Inflammatory macrophage treated with lipopolysaccharide for 4 hours (primary cell): ENCODE measurements around the gene ADRA2C.

ENCODE experiments used
- DNase-seq: peaks from one replicate; pipeline ENCODE4 v3.0.0-alpha.2; 2020

ADRA2C gene

DNA sequence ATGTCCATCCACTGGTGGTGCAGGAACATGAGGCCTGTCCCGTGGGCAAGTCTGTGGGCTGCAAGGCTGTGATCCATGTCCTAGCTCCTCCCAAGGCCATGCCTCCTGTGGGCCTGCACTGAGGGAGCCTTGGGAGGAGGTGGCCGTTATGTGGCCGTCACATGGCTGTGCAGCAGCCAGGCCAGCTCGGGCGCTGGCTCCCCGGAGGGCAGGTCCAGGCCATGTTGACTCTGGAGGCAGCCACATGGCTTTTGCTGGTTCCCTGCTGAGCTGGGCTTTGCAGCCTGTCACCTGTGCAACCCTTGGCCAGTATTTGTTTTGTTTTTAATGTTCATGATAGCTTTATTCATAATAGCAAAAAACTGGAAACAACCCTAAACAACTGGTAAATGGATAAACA lies 13.3 kb downstream of the ADRA2C start:
- DNase-seq = no peak

DNA sequence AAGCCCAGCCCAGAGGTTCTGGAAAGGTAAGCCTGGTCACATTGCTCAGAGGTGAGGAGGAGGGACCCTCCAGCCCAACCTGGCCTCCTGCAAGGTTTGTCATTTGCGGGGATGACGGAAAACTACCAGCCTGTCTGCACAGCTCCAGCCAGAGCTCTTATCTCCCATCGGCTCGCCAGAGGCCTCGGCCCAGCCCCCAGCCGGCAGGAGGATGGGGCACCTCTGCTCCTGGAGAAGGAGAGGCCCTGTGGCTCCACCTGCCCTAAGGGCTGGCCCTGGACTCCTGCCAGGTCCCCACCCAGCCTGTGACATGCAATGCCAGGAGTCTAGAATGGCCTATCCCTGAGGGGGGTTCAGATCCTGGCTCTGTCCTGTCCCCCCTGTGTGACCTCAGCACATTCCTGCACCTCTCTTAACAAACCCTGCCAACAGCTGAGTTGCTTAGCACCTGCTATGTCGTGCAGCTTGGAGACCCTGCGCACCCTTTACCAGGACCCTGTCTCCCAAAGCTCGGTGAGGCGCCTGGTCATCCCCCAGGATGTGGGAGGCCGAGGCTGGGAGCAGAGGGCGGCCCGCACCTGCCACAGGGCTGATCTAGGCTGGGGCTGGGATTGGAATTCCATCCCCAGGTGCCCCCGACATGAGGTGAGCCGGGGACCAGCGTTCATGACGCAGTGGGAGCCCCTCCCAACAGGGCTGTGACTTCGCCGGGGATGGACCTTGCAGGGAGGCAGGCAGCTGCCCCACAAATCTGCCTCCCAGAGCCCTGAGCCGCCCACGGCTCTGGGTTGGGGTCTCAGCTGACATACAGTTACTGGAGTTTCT lies 14.4 kb downstream of the ADRA2C start:
- DNase-seq = no peak

DNA sequence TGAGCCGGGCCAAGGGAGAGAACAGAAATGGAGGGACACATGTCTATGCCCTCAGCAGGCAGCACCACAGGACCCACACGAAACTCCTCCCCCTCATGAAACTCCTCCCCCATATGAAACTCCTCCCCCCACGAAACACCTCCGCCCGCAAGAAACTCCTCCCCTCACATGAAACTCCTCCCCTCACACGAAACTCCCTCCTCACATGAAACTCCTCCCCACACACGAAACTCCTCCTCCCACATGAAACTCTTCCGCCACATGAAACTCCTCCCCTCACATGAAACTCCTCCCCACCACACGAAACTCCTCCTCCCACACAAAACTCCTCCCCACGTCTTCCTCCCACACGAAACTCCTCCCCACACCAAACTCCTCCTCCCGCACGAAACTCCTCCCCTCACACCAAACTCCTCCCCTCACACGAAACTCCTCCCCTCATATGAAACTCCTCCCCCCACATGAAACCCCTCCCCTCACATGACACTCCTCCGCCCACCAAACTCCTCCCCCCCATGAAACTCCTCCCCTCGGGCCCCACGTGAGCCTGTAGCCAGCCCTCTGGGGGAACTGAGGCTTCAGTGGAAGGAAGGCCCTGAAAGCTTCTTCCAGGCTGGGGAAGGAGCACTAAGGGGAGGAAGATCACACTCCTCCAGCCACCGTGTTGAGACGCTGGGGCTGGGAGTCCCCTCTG lies 15.2 kb downstream of the ADRA2C start:
- DNase-seq = no peak

DNA sequence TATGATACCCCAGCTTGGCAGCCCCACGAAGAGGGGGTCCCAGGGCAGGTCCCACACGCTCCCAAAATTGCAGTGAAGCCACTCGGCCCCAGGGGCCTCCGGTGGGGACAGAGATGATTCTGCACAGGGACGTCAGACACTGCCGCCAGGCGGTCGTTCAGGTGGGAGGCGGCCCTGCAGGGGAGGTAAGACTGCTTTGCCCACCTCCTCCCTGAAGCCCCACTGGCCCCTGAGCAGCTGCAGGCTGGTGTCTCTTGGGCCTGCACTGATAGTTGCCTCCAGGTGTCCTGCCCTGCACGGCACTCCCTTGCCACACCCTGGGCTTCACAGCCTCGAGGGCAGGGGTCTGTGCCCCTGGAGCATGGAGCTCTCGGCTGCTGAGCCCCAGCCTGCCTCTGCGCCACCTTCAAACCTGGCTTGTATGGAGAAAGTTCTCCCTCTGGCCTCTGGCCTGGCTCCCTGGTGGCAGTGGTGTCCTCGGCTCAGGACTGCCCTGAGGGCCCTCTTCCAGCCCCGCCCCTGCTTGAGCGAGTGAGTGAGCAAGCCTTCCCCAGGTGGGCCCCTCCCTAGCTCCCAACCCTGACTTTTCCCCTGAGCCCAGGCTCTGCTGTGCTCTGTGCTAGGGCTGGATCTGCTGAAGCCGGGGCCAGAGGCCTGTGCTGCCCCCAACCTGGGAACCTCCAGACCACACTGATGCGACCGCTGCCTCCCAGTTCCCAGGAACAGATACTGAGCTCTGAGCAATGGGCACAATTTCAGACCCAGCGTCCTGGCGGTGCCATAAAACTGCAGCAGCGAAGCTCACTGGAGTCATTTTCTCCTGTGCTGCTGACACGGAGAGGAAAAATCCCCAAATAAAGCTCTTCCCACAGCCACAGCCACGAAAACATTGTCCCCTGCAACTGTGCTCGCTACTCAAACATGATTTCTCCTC lies 16.1 kb downstream of the ADRA2C start:
- no peak for DNase-seq

DNA sequence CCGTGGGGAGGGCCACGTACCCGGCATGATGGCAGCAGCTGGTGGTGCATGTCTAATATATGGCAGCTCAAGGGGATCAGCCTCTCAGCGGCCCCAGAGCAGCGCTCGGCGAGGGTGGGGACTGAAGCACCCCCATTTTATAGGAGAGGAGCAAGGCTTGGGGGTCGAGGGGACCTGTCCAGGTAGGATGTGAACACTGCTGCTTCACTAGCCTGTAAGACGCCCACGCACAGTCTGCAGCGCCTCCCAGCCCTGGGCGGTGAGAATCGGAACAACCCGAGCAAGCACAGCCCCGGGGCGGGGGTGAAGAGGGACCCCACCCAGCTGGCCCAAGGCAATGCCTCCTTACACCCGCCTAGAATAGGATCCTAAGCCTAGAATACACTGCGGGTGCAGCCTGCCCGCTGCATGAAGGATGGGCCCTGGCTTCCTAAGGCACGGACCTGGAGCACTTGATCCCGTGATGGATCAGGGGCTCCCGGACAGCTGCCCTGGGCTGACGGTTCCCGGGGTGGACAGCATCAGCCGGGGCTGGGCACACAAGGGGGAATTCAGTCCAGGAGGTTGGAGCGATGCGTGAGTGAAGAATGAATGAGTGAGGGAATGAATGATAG lies 17.6 kb downstream of the ADRA2C start:
- peak; percentile 4 for DNase-seq

DNA sequence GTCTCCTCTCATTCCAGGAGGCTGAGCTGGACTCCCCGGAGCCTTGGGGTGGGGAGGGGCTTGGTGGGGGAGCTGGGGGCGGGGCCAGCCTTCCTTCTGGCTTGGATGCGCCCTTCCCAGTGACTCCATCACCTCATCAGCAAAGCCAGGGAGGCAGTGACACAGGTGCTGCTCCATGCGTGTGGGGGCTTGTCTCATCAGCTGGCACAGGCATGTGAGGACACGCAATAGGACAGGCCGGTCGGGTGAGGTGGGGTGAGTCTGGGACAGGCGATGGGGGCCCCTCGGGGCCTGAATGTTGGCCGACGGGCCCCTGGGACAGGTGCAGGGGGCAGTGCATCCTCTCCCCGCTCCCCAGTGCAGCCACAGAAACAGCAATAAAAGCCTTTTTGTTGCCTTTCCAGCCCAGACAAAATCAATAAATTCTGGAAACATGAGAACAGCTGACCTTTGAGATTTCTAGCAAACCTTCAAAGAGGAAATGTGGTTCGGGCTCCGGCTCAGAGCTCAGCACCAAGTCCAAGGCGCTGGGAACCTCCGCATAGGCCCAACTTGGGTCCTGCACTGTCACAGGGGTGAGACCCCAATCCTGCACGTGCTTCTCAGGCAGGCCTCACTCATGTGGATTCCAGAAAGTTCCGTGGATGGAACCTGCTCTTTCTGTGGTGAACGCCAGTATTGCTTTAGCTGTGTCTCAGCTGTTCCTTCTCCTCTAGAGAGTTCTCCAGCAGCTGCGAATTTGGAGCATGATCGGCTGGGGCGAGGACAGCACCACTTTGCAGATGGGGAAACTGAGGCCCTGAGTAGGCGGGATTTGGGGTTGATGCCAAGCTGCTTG lies 18.5 kb downstream of the ADRA2C start:
- no peak for DNase-seq

DNA sequence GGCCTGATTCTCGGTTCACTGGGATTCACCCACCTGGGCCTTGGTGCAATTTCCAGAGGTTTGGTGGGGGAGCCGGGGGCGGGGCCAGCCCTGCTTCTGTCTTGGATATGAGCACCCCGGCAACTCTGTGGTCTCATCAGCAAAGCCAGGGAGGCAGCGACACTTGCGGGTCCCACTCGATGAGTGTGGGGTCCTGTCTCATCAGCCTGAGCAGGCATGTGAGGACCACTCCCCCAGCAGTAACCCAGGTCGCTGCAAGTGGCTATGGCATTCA lies 19.0 kb downstream of the ADRA2C start:
- no peak for DNase-seq

DNA sequence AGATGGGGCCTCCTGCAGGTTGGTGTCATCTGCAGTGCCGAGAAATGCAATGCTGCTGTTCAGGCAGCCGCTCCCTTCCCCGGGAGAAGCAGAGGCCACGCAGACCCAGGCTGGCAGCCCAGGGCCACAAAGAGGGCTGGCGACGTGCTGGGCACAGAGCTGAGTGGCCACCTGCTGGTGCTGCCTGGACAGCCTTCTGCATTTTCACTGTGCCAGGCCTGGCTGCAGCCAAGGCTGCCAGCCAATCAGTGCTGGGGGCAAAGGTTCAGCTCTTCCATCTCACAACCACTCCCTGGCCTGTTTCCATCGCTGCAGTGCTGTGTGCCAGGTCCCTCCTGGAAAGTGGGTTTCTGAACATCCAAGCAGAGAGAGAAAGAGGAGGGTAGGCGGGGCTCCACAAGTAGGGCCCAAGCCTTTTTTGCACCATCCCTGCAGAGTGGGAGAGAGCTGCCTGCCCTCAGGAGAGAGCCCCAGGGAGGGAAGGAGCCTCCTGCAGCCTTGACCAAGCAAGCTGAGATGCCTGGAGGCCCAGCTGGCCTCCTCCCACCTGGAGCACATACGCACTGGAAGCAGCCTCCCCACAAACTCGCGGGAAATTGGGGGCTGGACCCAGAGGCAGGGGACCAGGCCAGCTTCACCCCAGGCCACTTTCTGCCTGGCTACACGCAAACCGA lies 20.1 kb downstream of the ADRA2C start:
- no peak for DNase-seq

DNA sequence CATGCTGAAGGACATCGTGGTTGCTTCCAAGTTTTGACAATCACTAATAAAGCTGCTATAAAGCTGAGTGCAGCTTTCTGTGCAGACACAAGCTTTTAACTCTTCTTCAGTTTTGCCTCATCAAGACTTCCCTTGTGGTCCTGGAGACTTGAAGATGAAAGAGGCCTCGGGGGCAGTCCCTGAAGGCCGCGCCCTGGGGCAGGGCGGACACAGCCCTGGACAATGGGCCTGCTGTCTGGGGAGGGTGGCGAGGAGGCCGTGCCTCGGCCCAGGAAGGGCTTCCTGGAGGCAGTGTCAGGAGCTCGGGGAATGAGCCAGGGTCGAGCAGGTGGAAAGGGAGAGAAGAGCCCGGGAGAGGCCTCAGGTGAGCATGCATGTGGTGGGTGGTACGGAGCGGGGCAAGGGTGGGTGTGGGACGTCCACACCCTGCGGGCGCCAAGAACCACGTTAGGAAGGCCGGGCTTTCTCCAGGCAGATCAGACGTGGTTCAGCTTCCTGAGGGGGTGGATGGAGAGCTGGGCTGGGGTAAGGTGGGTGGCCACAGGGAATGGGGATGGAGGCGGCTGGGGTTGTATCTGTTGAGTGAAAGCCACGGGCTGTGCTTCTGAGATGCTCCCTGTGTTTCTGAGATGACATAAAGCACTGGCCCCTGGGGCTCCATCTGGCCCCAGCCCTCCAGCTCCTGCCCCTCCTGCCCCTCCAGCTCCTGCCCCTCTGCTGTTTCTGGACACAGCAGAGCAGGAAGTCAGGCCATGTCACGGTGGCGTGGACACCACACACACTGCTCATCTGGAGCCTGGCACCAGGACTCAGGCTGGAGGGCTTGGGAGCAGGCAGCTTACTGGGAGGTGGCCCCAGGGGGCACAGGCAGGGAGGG lies 21.5 kb downstream of the ADRA2C start:
- DNase-seq = no peak

DNA sequence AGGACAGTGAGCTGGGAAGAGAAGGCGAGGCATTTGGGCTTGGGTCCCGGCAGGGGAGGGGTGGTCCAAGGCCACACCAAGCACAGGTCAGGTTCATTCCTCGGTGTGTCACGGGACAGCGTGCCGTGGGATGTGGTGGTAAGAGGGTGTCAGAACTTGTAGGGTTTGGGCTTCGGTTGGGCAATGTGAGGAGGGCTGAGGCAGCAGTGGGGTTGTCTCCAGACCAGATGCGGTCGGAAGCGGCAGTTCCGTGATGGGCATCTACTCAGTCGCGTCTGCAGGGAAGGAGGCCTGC lies 22.1 kb downstream of the ADRA2C start:
- no peak for DNase-seq

DNA sequence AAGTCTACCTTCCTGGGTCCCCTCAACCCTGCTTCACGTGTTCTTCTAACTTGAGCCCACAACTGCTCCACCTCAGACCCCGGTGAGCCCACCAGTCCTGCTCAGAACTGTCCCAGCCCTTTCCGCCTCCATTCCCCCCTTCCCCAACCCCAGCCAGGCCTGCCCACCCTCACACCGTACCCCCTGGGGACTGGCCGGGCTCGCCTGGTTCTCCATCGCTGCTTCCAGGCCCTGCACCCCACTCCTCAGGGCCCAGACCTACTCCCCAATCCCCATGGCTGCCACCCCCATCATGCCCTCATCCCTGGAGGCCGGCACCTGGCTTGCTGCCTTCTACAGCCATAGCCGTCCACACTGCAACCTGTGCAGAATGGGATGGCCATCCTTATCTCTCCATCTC lies 23.4 kb downstream of the ADRA2C start:
- DNase-seq = no peak

DNA sequence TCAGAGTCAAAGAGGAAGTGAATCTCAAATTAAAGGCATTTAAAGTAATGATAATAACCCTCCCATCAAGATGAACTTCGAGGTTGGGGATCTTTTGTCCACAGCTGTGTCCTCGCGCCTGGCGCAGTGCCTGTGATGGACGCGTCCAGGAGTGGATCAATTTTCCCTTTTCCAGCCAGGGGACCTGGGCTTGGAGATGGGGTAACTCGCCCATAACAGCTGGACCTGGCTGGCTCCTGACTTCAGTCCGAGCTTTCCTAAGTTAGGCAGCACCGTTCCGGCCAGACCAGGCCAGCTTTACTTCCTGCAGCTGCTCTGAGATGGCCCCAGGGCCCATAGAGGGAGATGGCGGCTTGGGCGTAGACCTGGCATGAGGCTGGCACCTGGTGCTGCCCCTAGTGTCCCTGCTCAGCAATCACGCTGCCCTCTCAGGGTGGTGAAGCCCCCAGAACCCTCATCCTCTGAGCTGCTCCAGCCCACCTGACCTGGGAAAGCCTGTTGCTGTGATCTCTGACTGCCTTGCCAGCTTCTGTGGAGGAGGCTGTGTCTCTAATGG lies 23.9 kb downstream of the ADRA2C start:
- no peak for DNase-seq

DNA sequence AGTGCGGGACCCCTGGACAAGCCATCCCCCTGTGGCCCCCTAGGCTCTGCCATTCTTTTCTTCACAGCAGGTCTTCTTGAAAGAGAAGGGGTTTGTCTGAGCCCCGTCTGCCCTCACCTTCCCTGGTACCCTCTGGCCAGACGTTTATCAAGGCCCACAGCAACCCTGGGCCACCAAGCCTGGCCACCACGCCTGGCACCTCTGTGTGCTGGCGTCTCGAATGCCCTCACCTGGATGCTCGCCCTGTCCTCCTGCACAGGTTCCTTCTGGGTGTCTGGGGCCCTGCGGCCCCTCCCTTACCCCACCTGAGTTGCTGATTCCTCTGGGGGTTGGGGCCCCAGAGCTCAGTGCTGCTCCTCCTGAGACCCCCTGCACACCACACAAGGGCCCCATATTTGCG lies 25.1 kb downstream of the ADRA2C start:
- DNase-seq = no peak

DNA sequence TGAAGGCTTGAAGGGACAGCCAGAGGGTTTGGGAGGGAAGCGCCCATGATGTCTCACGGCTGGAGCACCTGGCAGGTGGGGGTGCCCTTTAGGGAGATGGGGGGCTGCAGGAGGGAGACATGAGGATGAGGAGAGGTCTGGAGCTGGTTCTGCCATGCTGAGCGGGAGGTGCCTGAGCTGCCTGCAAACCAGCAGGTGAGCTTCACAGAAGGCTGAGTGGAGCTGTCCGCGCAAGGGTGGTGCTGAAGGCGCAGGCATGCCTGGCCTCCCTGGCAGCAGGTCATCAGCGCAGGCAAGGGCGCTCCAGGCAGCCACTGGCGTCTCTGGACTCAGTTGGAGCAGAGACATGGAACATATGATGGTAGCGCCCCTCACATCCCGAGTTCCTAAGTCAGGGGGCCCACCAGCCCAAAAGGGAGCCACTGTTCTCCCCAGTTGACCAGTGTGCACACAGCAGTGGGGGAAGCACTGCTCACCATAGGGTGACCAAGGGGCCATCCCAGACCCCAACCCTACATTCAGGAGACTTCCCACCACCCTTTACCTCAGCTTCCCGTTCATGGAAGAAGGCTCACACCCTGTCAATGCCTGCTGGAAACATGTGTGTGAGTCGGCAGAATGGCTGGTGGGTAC lies 25.8 kb downstream of the ADRA2C start:
- no peak for DNase-seq

DNA sequence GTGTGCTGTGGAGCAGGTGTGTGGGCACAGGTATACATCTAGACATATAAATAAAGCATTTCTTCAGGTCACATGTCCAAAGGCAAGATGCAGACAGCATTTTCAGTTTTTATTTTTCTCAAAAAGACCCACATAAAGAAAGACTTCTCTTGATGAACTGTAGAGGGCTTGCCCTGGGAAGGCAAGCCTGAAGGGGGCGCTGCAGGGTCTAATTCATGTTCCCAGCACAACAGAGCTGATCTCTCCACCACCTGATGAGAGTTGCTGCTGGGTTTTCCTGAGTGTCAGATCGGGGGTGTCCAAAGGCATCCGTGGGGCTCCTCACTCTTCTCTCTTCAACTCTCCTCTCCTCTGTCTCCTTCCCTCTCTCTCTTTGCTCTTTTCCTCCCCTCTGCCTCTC lies 26.6 kb downstream of the ADRA2C start:
- no peak for DNase-seq

DNA sequence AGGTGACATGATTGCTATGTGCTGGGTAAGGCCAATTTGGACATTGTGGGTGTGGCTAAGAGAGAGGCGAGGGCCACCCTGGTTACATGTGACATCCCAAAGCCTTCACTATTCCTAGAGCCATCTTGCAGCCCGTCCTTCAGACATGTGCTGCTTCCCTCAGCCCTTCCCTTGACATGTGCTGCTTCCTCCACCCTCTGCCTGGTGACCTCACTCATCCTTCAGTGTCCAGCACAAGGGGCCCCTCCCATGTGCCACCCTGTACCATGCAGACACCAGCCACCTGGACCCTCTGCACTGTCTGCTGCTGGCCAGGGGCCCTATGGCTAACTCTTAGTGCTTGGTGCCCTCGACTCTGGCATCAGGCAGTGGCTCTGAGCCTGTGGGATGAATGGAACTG lies 27.4 kb downstream of the ADRA2C start:
- DNase-seq = no peak

DNA sequence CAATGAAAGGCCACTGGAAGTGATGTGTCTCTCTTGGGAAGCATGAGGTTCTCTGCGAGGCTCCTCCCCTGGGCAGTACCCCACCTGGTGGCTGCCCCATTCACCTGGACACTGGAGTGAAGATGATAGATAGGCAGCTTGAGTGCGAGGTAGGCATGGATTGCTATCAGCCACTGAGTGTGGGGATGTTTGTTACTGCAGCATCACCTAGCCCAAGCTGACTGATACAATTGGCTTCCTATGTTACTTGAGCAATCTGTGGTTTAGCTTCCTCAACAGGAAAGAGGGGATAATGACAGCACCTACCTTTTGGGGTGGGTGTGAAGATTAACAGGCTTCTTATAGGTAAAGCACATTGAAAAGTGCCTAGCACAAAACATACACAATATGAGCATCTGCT lies 30.8 kb downstream of the ADRA2C start:
- DNase-seq = no peak

DNA sequence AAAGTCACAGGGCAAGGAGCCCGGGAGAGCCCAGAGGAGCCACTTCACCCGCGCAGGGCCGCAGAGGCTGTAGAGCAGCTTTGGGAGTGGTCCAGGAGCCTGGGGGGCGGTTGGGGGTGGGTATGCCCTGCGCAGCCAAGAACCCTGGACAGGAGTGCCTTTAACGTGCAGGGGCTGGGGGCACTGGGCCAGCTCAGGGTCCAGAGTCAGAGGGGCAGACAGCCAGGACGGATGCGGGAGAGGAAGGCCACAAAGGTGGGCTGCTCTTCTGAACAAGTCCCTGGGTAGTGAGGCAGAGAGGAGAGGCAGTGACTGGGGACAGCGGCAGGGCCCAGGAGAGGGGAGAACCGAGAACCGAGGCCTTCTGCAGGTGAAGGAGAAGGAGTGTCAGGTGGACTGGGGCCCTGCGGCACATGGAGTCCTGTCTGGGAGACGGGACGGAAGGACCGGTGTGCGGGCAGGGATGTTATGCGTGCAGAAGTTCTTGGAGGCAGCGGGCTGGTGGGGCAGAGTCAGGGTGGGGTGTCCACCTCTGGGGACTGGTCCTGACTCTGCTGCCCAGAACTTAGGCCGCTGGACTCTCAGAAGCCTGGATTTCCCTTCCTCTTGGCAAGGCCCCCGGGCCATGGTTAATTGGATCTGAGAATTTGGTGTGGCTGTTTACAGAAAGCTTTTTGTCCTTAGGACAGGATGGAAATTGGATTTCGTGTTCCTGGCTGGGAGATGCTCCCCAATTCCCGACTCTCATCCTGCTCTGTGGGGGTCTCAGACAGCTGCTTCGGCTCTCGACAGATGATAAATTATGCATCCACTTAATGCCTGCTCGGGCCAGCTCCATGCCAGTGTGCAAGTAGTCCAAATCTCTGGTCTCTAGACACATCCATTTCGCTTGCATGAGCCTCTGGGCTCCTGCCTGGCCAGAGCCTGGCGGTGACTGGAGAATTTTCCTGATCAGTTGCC lies 31.9 kb downstream of the ADRA2C start:
- no peak for DNase-seq

DNA sequence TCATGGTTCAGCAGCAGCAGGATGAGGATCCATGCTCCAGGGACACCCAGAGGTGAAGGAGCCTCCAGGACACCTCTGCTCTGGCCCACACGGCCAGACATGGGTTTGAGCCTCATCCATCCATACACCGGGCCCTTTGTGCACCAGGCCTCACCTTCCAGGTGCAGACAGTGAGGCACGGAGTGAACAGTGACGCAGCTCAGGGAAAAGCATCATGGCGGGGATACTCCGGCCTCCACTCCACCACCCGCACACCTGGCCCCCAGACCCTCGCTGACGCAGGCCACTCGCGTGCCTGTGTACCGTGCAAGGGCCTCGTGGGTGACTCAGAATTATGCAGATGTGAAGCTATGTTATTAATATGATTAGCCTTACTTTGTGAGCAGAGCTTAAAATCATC lies 33.3 kb downstream of the ADRA2C start:
- DNase-seq = no peak
